ENCODE results near the gene IER5L. TPM values are rescaled to one million over a fixed set of nuclear protein-coding genes. Genes with fewer than 3 reads are reported as not detected.

The IER5L gene
- 1 to 10 TPM; 4.3 to 8.2 (median 6.2) TPM for total RNA-seq

DNA sequence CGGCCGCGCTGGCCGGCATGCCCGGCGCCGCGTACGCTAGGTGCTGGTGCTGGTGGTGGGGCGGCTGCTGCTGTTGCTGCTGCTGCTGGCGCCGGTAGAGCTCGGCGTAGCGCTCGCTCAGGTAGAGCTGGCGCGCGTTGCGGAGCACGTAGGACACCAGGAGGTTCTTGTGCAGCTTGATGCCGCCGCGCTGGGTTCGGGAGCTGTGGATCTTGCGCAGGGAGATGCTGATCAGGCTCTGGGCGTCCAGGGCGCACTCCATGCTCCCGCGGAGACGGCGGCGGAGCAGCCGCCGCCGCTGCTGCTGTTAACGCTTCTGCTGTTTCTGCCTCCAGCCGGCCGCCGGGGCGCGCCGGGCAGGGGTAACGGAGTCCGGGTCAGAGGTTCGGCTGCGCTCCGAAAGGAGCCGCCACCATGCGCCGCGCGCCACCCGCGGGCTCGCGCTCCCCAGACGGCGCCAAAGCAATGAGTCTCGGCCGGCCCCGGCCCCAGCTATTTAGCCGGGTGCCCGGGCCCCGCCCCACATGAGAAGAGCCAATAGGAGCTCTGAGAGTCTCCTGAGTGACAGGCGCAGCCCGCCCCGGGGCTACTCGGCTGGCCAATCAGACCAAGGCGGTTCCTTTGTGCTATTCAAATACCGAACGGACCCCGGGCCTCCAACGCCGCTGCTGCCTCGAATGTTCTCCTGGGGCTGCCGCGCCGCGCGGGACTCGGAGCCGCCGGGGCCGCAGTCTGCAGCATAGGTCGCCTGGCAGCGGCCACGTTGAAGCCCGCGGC is at the start of gene IER5L:
Gene IER5L (minus strand): TSS at position 471 of the 777 bp plus-strand sequence. CDS start 209 bp downstream, at position 262.
- Histone ChIP-seq H3K36me3 (no peaks in the 10 kb centered on the region), H3K4me3 (peak within 1 kb of the TSS; percentile 79), H3K9me3 (no peaks in the 10 kb centered on the region), H3K27ac (peak within 1 kb of the TSS; percentile 98), H3K27me3 (no peaks in the 10 kb centered on the region), H3K4me1 (peaks cover 41% of the 10 kb centered on the region)
- TF ChIP-seq POLR2AphosphoS5 (IDR thresholded peaks at IDR 0.05) (peak; percentile 77 to 97 (median 96)), EP300 (IDR thresholded peaks at IDR 0.05) (no peak), POLR2A (IDR thresholded peaks at IDR 0.05) (peak; percentile 93 to 94)
- TF ChIP-seq, protein P1, sequence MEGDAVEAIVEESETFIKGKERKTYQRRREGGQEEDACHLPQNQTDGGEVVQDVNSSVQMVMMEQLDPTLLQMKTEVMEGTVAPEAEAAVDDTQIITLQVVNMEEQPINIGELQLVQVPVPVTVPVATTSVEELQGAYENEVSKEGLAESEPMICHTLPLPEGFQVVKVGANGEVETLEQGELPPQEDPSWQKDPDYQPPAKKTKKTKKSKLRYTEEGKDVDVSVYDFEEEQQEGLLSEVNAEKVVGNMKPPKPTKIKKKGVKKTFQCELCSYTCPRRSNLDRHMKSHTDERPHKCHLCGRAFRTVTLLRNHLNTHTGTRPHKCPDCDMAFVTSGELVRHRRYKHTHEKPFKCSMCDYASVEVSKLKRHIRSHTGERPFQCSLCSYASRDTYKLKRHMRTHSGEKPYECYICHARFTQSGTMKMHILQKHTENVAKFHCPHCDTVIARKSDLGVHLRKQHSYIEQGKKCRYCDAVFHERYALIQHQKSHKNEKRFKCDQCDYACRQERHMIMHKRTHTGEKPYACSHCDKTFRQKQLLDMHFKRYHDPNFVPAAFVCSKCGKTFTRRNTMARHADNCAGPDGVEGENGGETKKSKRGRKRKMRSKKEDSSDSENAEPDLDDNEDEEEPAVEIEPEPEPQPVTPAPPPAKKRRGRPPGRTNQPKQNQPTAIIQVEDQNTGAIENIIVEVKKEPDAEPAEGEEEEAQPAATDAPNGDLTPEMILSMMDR (IDR thresholded peaks at IDR 0.05) = no peak
- 0% methylated on average over 18 of the region's 90 CpGs for WGBS
- DNase-seq (ENCODE audit: low spot score in 2 of 2) = peak; percentile 97 to 99

GRCh38 chr9:129227843-129228189 is 49.8 kb upstream of the IER5L start:
- DNase-seq (ENCODE audit: low spot score in 2 of 2) = no peak
- Histone ChIP-seq H3K36me3 (no peaks in the 10 kb centered on the region), H3K27me3 (no peaks in the 10 kb centered on the region), H3K4me1 (peaks cover 9% of the 10 kb centered on the region), H3K9me3 (no peaks in the 10 kb centered on the region), H3K27ac (no peak overlapping the region), H3K4me3 (no peak overlapping the region)
- WGBS = 92% methylated on average over 7 of the region's 10 CpGs
- TF ChIP-seq POLR2A (IDR thresholded peaks at IDR 0.05) (no peak), EP300 (IDR thresholded peaks at IDR 0.05) (no peak), POLR2AphosphoS5 (IDR thresholded peaks at IDR 0.05) (no peak)
- TF ChIP-seq, protein P1 (IDR thresholded peaks at IDR 0.05) = no peak

GRCh38 chr9:129225815-129226214 is 47.8 kb upstream of the IER5L start:
- H3K27ac ChIP-seq = no peak overlapping the region

DNA sequence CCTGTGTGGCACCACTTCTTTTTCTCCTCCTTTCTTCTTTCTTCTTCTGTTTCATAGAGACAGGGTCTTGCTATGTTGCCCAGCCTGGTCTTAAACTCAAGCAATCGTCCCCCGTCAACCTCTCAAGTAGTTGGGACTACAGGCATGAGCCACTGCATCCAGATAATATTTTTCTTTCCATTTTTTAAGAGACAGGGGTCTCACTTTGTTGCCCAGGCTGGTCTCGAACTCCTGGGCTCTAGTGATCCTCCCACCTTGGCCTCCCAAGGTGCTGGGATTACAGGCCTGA is 47.4 kb upstream of the IER5L start:
- Histone ChIP-seq H3K9me3 (no peaks in the 10 kb centered on the region), H3K36me3 (no peaks in the 10 kb centered on the region), H3K4me3 (no peak overlapping the region), H3K4me1 (peaks cover 9% of the 10 kb centered on the region), H3K27me3 (no peaks in the 10 kb centered on the region), H3K27ac (peak overlapping the region; percentile 38)
- no peak for DNase-seq (ENCODE audit: low spot score in 2 of 2)
- no peak for TF ChIP-seq POLR2AphosphoS5 (IDR thresholded peaks at IDR 0.05)
- no peak for TF ChIP-seq POLR2A (IDR thresholded peaks at IDR 0.05)
- TF ChIP-seq, protein P1 (IDR thresholded peaks at IDR 0.05) = no peak
- TF ChIP-seq EP300 (IDR thresholded peaks at IDR 0.05) = no peak
- WGBS = 77% methylated on average over 3 of the region's 3 CpGs

More at GRCh38 chr9:129225815-129226214, 47.8 kb upstream of the IER5L start:
- no peaks in the 10 kb centered on the region for H3K9me3 ChIP-seq
- WGBS = 21% methylated on average over 12 of the region's 12 CpGs
- no peak for DNase-seq (ENCODE audit: low spot score in 2 of 2)
- TF ChIP-seq POLR2A (IDR thresholded peaks at IDR 0.05) = no peak
- no peak for TF ChIP-seq POLR2AphosphoS5 (IDR thresholded peaks at IDR 0.05)
- TF ChIP-seq EP300 (IDR thresholded peaks at IDR 0.05) = no peak
- TF ChIP-seq, protein P1 (IDR thresholded peaks at IDR 0.05) = no peak
- no peak overlapping the region for H3K4me3 ChIP-seq
- H3K36me3 ChIP-seq = no peaks in the 10 kb centered on the region
- H3K27me3 ChIP-seq = no peaks in the 10 kb centered on the region
- peaks cover 9% of the 10 kb centered on the region for H3K4me1 ChIP-seq

DNA sequence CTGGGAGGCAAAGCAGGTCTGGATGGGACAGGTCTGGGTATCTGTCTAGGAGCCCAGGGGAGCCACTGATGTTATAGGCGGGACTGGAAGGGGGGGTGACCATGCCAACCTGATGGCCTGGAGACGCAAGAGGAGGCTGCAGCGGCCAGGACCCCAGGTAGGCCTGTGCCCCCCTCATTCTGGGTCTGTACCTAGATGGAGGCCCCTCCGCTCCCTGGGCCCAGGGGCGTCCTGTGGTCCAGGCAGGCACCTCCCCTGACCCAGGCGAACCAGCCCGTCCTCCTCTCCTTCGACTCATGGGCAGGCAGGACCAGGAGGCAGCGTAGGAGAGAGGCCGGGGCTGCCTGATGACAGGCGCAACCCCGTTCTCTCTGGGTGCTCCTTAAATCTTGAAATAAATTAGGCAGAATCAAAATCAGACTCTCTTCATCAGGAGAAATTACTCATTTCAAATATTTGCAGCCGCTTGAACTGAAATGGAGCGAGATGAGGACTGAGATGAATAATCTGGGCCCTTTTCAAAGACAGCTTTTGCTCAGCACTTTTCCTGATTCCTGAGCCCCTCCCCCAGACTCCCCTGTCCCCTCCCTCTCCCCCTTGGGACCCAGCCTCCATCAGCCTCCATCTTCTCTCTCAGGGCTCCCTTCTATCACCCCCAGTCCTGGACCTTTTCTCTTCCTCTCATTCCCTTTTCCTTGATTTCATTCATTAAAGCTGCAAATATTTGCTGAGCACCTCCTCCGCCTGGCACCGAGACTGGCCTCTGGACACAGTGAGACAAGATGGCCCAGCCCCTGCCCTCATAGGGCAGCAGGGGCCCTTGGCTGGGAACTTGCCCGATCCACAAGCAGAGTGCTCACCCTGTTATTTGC is 46.8 kb upstream of the IER5L start:
- Histone ChIP-seq H3K9me3 (no peaks in the 10 kb centered on the region), H3K27me3 (no peaks in the 10 kb centered on the region), H3K4me1 (peaks cover 9% of the 10 kb centered on the region), H3K36me3 (no peaks in the 10 kb centered on the region), H3K27ac (peak overlapping the region; percentile 38), H3K4me3 (no peak overlapping the region)
- DNase-seq (ENCODE audit: low spot score in 2 of 2) = no peak
- no peak for TF ChIP-seq EP300 (IDR thresholded peaks at IDR 0.05)
- TF ChIP-seq, protein P1 (IDR thresholded peaks at IDR 0.05) = no peak
- TF ChIP-seq POLR2A (IDR thresholded peaks at IDR 0.05) = no peak
- no peak for TF ChIP-seq POLR2AphosphoS5 (IDR thresholded peaks at IDR 0.05)
- WGBS = 82% methylated on average over 17 of the region's 17 CpGs
